Breast epithelium (tissue), 3 donors: ENCODE data around the gene TRAPPC6A.

Experiments used
- CTCF ChIP-seq, 3 donors: fragments of 450-650 bp; IDR thresholded peaks; one replicate each; pipeline ENCODE4 v1.5.1; 2016 to 2017; ENCODE audit warnings: antibody characterized with exemption in 3 of 3, mild to moderate bottlenecking in 3 of 3, moderate library complexity in 3 of 3
- POLR2AphosphoS5 ChIP-seq, 3 donors: sonication (generic); formaldehyde crosslinking; IDR thresholded peaks; one replicate each; pipeline ENCODE4 v1.6.1; 2017; ENCODE audit warnings: antibody characterized with exemption in 3 of 3

- TF ChIP-seq CTCF (IDR thresholded peaks at IDR 0.05) = no peak
- no peak for TF ChIP-seq POLR2AphosphoS5 (IDR thresholded peaks at IDR 0.05)
These were observed 30.0 kb downstream of the TRAPPC6A start for GRCh38 chr19:45147835-45148676.
